Common myeloid progenitor, CD34-positive (primary cell): Measurements from ENCODE around the gene PRICKLE1.

ENCODE experiments used
- CTCF ChIA-PET: fragments of 350-600 bp; sonication (Branson Sonifier 250); formaldehyde crosslinking; loops from one replicate; lab custom pipeline; 2021; ENCODE audit warnings: antibody characterized with exemption; lab: Charles Lee
- POLR2A ChIA-PET: fragments of 350-600 bp; sonication (Branson Sonifier 250); formaldehyde crosslinking; loops from one replicate; lab custom pipeline; 2021; ENCODE audit warnings: antibody characterized with exemption; lab: Charles Lee
- DNase-seq, 3 donors: peaks; one replicate each; pipeline versions ENCODE4 v3.0.0 to v3.0.0-alpha.2; 2013
- H3K27ac ChIP-seq, 2 experiments: 1 replicate in 1 of 2; 2 replicates in 1 of 2; pipeline ENCODE4 v1.7.0; 2013; ENCODE audit warnings: inconsistent platforms in 2 of 2, low read length in 2 of 2, mild to moderate bottlenecking in 2 of 2, low read depth in 1 of 2, moderate library complexity in 1 of 2; ENCODE audit not compliant: severe bottlenecking in 2 of 2, insufficient read depth in 1 of 2, poor library complexity in 1 of 2
- H3K27me3 ChIP-seq, 5 experiments: replicated peaks in 2 of 5; 1 replicate in 3 of 5; 2 replicates in 2 of 5; pipeline versions ENCODE4 v1.6.1 to v1.7.0; 2013; ENCODE audit warnings: low read length in 4 of 5, mild to moderate bottlenecking in 2 of 5, moderate library complexity in 2 of 5, inconsistent platforms in 1 of 5; ENCODE audit not compliant: insufficient read depth in 5 of 5, control insufficient read depth in 4 of 5
- H3K36me3 ChIP-seq, 4 experiments: 1 replicate in 2 of 4; 2 replicates in 2 of 4; pipeline versions ENCODE4 v1.6.1 to v1.7.0; 2013; ENCODE audit warnings: low read length in 3 of 4, control low read depth in 1 of 4, mild to moderate bottlenecking in 1 of 4; ENCODE audit not compliant: control insufficient read depth in 4 of 4, insufficient read depth in 4 of 4
- H3K4me1 ChIP-seq, 4 experiments: 1 replicate in 3 of 4; 2 replicates in 1 of 4; pipeline versions ENCODE4 v1.6.1 to v1.7.1; 2013; ENCODE audit warnings: low read length in 3 of 4, mild to moderate bottlenecking in 3 of 4, control low read depth in 1 of 4, inconsistent platforms in 1 of 4, moderate library complexity in 1 of 4; ENCODE audit not compliant: control insufficient read depth in 4 of 4, insufficient read depth in 4 of 4; ENCODE audit errors: control extremely low read depth in 1 of 4
- H3K4me3 ChIP-seq, 7 experiments: 1 replicate in 4 of 7; 2 replicates in 3 of 7; pipeline versions ENCODE4 v1.5.1 to v1.7.0; 2013; ENCODE audit warnings: mild to moderate bottlenecking in 7 of 7, low read length in 6 of 7, moderate library complexity in 6 of 7, inconsistent platforms in 2 of 7, low read depth in 2 of 7, control low read depth in 1 of 7; ENCODE audit not compliant: insufficient read depth in 4 of 7, control insufficient read depth in 1 of 7; ENCODE audit errors: extremely low read depth in 1 of 7
- H3K9me3 ChIP-seq, 5 experiments: 1 replicate in 4 of 5; 2 replicates in 1 of 5; pipeline versions ENCODE4 v1.6.1 to v1.7.1; 2013; ENCODE audit warnings: low read length in 4 of 5, mild to moderate bottlenecking in 2 of 5, inconsistent platforms in 1 of 5, low read depth in 1 of 5, moderate library complexity in 1 of 5; ENCODE audit not compliant: control insufficient read depth in 4 of 5, insufficient read depth in 2 of 5; ENCODE audit errors: control extremely low read depth in 1 of 5
- WGBS: methylation state at CpG from one replicate; pipeline ENCODE4 v1.1.5; 2013; ENCODE audit not compliant: insufficient coverage; 5-methylcytosine and 5-hydroxymethylcytosine counted together

PRICKLE1 gene

DNA sequence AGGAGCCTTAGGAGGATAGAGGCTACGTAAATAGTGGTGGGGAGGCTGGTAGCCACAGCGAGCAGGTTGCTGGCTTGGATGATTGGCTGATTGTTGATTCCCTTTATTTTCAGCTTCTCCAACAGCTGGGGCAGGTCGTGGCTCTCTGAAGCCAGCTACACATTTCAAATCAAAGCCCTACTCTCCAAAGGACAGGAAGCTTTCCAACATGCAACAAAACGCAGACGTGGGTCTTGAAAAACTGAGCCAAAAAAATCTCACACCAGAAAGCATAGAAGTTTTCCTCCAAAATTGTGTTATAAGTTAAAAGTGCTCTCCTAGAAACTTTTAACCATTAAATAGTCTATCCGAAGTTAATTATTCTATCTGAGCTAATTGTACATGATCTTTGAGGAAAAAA, 37.6 kb upstream of the PRICKLE1 start:
- Histone ChIP-seq H3K4me1 (no peaks in the 10 kb centered on the region), H3K27ac (no peak overlapping the region), H3K4me3 (no peak overlapping the region), H3K36me3 (no peaks in the 10 kb centered on the region), H3K27me3 (no peaks in the 10 kb centered on the region), H3K9me3 (peaks cover 0 to 2% (median 0%) of the 10 kb centered on the region in 5 experiments)
- ChIA-PET CTCF (no interaction called here), POLR2A (no interaction called here)
- DNase-seq: no peak
- WGBS: no CpG with 5 or more reads among the region's 6 CpGs

DNA sequence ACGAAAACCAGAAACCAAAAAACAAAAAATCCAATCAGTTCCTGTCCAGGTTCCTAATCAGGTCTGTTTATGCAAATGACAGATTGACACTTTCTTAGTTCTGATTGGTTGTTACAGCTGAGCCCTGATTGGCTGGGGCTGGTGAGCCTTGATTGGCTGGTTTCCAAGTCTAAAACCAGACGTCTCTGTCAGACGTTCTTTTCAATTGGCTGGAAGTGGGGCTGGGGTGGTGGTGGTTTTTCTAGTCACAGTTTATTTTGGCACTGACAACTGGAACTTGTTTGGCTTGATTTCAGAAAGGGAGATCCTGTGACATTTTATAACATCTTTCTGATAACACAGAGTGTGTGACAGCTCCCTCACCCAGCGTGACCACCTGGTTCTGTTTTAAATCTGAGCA, 36.1 kb upstream of the PRICKLE1 start:
- H3K9me3 ChIP-seq: peaks cover 0 to 2% (median 0%) of the 10 kb centered on the region in 5 experiments
- no peak overlapping the region for H3K4me3 ChIP-seq
- DNase-seq: no peak
- ChIA-PET POLR2A (no interaction called here), CTCF (no interaction called here)
- no peaks in the 10 kb centered on the region for H3K27me3 ChIP-seq
- H3K4me1 ChIP-seq: no peaks in the 10 kb centered on the region
- WGBS: 100% methylated on average over 1 of the region's 4 CpGs
- no peak overlapping the region for H3K27ac ChIP-seq
- no peaks in the 10 kb centered on the region for H3K36me3 ChIP-seq

DNA sequence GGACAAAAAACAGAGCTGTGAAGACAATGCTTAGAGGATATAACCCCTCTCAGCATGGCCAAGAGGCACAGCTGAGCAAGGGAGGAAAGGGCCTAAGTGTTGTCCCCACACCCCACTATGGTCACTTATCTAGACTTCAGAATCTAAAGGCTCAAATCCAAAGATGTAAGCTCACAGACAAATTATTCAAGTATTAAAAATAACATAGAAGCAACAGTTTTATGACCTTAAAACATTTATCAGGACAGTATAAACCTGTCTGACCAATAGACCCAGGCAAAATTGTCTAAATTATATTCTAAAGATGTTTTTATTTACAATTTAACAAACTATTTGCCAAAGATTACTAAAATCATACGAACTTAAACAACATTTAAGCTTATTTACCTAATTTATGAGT, 28.1 kb upstream of the PRICKLE1 start:
- H3K4me1 ChIP-seq: no peaks in the 10 kb centered on the region
- no peak overlapping the region for H3K27ac ChIP-seq
- POLR2A ChIA-PET: no interaction called here
- H3K9me3 ChIP-seq: peaks cover 3 to 17% (median 8%) of the 10 kb centered on the region in 5 experiments
- no peaks in the 10 kb centered on the region for H3K36me3 ChIP-seq
- WGBS: no CpG with 5 or more reads among the region's 1 CpG
- CTCF ChIA-PET: interaction anchor here (1.3 kb wide), 1 partner anchor 18 kb away, joined by 3 read pairs; no protein-coding TSS in a partner anchor
- DNase-seq: peak; percentile 2 to 14 (median 6)
- no peaks in the 10 kb centered on the region for H3K27me3 ChIP-seq
- H3K4me3 ChIP-seq: no peak overlapping the region

DNA sequence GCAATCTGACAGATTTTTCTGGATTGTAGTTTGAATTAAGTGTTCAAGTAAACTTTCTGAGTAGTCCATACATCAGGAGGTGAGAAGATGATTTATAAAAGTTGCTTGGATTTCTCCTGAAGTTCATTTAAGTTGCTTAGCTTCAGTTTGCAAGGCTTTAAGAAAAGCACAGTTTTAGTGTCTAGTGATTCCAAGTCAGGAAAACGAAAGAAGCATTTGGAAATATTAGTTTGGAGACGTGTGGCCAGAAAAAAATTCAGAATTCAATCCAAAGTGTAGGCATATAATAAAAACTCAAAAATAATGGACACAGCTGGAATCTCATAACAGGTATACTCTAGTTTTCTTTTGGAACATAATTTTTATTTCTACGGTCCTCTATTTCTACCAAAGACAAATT, 25.5 kb upstream of the PRICKLE1 start:
- Histone ChIP-seq H3K27ac (no peak overlapping the region), H3K4me1 (no peaks in the 10 kb centered on the region), H3K4me3 (no peak overlapping the region), H3K27me3 (no peaks in the 10 kb centered on the region), H3K9me3 (peaks cover 3 to 17% (median 7%) of the 10 kb centered on the region in 5 experiments), H3K36me3 (no peaks in the 10 kb centered on the region)
- ChIA-PET CTCF (no interaction called here), POLR2A (no interaction called here)
- WGBS: no CpG with 5 or more reads among the region's 3 CpGs
- DNase-seq: no peak

DNA sequence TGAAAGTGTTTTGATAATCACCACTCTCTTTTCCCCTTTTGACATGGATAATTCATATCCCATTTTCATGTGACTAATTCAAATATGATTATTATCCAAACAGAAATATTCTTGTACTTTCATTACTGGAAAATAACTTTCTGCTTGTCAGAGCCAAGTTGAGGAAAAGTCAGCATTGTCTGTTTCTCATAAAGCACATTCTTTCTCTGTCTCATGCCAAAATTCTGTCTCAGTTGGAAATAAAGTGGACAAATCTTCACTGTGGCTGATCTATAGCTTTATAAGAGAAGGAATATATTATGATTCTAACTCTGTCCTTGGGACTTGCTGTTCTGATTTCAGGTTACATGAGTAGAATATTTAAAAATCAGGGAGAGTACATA, 22.7 kb upstream of the PRICKLE1 start:
- CTCF ChIA-PET: no interaction called here
- no peak for DNase-seq
- H3K27me3 ChIP-seq: peaks cover 0 to 2% (median 0%) of the 10 kb centered on the region in 5 experiments
- peaks cover 0 to 10% (median 0%) of the 10 kb centered on the region in 5 experiments for H3K9me3 ChIP-seq
- H3K36me3 ChIP-seq: no peaks in the 10 kb centered on the region
- POLR2A ChIA-PET: no interaction called here
- no peak overlapping the region for H3K27ac ChIP-seq
- no peak overlapping the region for H3K4me3 ChIP-seq
- no peaks in the 10 kb centered on the region for H3K4me1 ChIP-seq

DNA sequence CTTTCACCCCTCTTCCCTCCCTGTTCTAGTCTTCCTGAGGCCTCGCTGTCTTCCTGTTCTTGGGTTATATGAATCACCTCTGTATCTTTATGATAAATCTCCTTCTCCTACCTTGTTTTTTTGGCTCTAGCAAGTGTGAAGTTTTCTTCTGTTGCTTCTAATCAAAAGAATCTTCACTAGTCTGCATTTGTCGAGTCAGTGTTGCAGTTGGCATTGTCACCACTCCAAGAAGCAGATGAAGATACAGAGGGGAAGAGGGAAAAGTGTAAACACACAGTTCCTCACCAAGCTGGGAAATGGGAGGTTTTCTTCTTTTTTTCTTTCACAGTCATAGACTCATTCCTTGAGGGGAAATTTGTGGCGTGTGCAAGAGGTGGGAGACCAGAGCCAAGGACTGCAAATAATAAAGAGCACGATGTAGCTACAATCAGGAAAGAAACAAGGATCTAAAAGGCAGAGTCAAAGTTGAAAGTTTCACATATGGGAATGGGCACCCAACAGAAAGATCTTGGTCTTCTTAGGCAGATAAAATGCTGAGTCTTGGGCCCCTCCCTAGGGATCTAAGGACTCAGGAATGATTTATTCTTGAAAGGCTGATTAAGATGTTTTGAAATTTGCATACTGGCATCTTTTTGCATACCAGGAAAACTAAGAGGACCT, 22.2 kb upstream of the PRICKLE1 start:
- DNase-seq: no peak
- Histone ChIP-seq H3K9me3 (peaks cover 0 to 10% (median 0%) of the 10 kb centered on the region in 5 experiments), H3K4me3 (no peak overlapping the region), H3K36me3 (no peaks in the 10 kb centered on the region), H3K4me1 (no peaks in the 10 kb centered on the region), H3K27me3 (peaks cover 0 to 2% (median 0%) of the 10 kb centered on the region in 5 experiments), H3K27ac (no peak overlapping the region)
- 83% methylated on average over 1 of the region's 4 CpGs for WGBS
- POLR2A ChIA-PET: no interaction called here
- CTCF ChIA-PET: no interaction called here

DNA sequence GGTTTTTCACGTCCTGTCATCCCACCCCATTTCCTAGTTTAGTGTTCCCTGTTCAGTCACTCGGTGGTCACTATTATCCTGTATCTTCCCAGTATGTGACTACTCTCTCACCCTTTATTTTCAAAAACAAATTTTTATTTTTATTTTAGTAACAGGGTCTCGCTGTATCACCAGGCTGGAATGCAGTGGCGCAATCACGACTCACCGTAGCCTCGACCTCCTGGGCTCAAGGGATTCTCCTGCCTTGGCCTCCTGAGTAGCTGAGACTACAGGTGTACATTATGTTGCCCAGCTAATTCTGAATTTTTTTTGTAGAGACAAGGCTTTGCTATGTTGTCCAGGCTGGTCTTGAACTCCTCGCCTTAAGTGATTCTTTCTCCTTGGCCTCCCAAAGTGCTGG, 20.1 kb upstream of the PRICKLE1 start:
- Histone ChIP-seq H3K27ac (no peak overlapping the region), H3K4me1 (no peaks in the 10 kb centered on the region), H3K36me3 (no peaks in the 10 kb centered on the region), H3K4me3 (no peak overlapping the region), H3K27me3 (peaks cover 0 to 2% (median 0%) of the 10 kb centered on the region in 5 experiments), H3K9me3 (peaks cover 0 to 7% (median 0%) of the 10 kb centered on the region in 5 experiments)
- DNase-seq: no peak
- CTCF ChIA-PET: no interaction called here
- 95% methylated on average over 8 of the region's 8 CpGs for WGBS
- POLR2A ChIA-PET: no interaction called here
